Central memory CD8-positive, alpha-beta T cell (primary cell): ENCODE data around the gene PRSS50.
A peak's percentile ranks its signal among the peaks of the same experiment; 100 is the strongest.
"Not testable (repeated sequence)": the region's sequence is repeated elsewhere in the genome, so short reads cannot be mapped to it uniquely, and the experiment has no call there.

Experiments
- ATAC-seq: fragments of 150-1000 bp; cut with Tn5 transposase; replicated peaks from 2 replicates; pipeline ENCODE4 v1.10.0; 2022; ENCODE audit warnings: mild to moderate bottlenecking, moderate FRiP score, moderate number of reproducible peaks; ENCODE audit not compliant: poor library complexity, severe bottlenecking; ENCODE audit errors: extremely low read depth
- DNase-seq, 2 donors: peaks; one replicate each; pipeline ENCODE4 v3.0.0; 2021; ENCODE audit warnings: low spot score in 2 of 2
- H3K27ac Mint-ChIP-seq: one replicate; pipeline ENCODE4 v1.8.0; 2022; ENCODE audit warnings: low read depth, mild to moderate bottlenecking, moderate library complexity, mixed read lengths
- H3K27me3 Mint-ChIP-seq: one replicate; pipeline ENCODE4 v1.8.0; 2022; ENCODE audit warnings: mixed read lengths
- H3K36me3 Mint-ChIP-seq: one replicate; pipeline ENCODE4 v1.8.0; 2022; ENCODE audit warnings: mild to moderate bottlenecking, moderate library complexity, mixed read lengths; ENCODE audit not compliant: insufficient read depth
- H3K4me1 Mint-ChIP-seq: one replicate; pipeline ENCODE4 v1.8.0; 2022; ENCODE audit warnings: mixed read lengths
- H3K4me3 Mint-ChIP-seq: one replicate; pipeline ENCODE4 v1.8.0; 2022; ENCODE audit warnings: mild to moderate bottlenecking, moderate library complexity, mixed read lengths
- H3K9me3 Mint-ChIP-seq: one replicate; pipeline ENCODE4 v1.8.0; 2022; ENCODE audit warnings: mixed read lengths

The PRSS50 gene

GRCh38 chr3:46739565-46739964, 21.9 kb upstream of the PRSS50 start:
- H3K36me3 Mint-ChIP-seq, H3K27ac Mint-ChIP-seq, DNase-seq, H3K4me3 Mint-ChIP-seq, H3K4me1 Mint-ChIP-seq, H3K9me3 Mint-ChIP-seq, ATAC-seq: not testable (repeated sequence)
- H3K27me3 Mint-ChIP-seq, result peaks cover 40% of the 10 kb centered on the region

DNA sequence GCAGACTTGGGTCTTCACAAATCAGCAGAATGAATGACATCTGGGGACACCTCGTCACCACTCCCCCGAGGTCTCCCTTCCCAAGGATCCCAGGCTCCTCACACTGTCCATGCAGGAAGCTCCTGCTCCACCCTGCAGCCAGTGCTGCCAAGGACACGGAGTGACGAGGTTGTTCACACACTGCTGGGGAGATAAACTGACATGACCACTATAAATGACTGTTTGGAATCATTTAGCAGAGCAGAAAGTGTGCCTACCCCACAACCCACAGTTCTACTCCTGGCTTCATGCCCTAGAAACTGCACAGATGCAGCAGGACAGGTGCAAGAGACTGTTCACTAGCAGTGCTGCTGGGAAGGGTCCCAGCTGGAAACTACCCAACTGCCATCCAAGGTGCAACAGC, 19.7 kb upstream of the PRSS50 start:
- Mint-ChIP-seq H3K4me1 (no peaks in the 10 kb centered on the region), H3K36me3 (no peaks in the 10 kb centered on the region), H3K4me3 (no peak overlapping the region), H3K9me3 (no peaks in the 10 kb centered on the region), H3K27me3 (peaks cover 52% of the 10 kb centered on the region), H3K27ac (no peak overlapping the region)
- no peak for ATAC-seq
- no peak for DNase-seq

- Mint-ChIP-seq H3K27me3 (peaks cover 57% of the 10 kb centered on the region), H3K4me3 (no peak overlapping the region), H3K36me3 (no peaks in the 10 kb centered on the region), H3K27ac (no peak overlapping the region), H3K4me1 (no peaks in the 10 kb centered on the region), H3K9me3 (no peaks in the 10 kb centered on the region)
- no peak for ATAC-seq
- DNase-seq, result peak in 1 of 2 donors; percentile 8
Measured at GRCh38 chr3:46736006-46736872, 18.6 kb upstream of the PRSS50 start.

GRCh38 chr3:46734773-46735172, 17.1 kb upstream of the PRSS50 start:
- ATAC-seq (no peak), DNase-seq (no peak)
- Mint-ChIP-seq H3K9me3 (no peaks in the 10 kb centered on the region), H3K4me1 (no peaks in the 10 kb centered on the region), H3K4me3 (no peak overlapping the region), H3K36me3 (no peaks in the 10 kb centered on the region), H3K27me3 (peaks cover 57% of the 10 kb centered on the region), H3K27ac (no peak overlapping the region)

GRCh38 chr3:46733026-46733800, 15.5 kb upstream of the PRSS50 start:
- no peak for DNase-seq
- Mint-ChIP-seq H3K27ac (no peak overlapping the region), H3K36me3 (no peaks in the 10 kb centered on the region), H3K9me3 (no peaks in the 10 kb centered on the region), H3K27me3 (peaks cover 67% of the 10 kb centered on the region), H3K4me3 (no peak overlapping the region), H3K4me1 (no peaks in the 10 kb centered on the region)
- ATAC-seq, result no peak

DNA sequence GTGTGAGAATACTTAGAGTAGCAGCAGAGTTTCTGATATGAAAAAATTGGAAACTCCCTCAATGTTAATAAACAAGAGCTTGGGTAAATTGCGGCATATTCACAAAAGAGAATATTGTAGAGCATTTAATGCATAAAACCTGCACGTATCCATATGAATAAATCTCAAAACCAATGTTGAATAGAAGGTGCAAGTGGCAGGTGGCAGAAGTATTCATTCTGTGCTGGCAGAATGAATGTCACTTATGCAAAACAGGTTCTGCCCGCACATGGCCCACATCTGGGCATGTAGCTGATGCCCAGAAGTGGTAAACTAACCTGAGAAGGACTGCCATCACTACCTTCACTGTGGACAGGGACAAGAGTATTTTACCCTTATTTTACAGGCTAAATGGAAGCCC, 14.1 kb upstream of the PRSS50 start:
- DNase-seq (no peak), ATAC-seq (no peak)
- H3K4me1 Mint-ChIP-seq, result no peaks in the 10 kb centered on the region
- H3K27me3 Mint-ChIP-seq, result peaks cover 64% of the 10 kb centered on the region
- H3K36me3 Mint-ChIP-seq, result no peaks in the 10 kb centered on the region
- no peak overlapping the region for H3K27ac Mint-ChIP-seq
- no peak overlapping the region for H3K4me3 Mint-ChIP-seq
- H3K9me3 Mint-ChIP-seq, result no peaks in the 10 kb centered on the region

DNA sequence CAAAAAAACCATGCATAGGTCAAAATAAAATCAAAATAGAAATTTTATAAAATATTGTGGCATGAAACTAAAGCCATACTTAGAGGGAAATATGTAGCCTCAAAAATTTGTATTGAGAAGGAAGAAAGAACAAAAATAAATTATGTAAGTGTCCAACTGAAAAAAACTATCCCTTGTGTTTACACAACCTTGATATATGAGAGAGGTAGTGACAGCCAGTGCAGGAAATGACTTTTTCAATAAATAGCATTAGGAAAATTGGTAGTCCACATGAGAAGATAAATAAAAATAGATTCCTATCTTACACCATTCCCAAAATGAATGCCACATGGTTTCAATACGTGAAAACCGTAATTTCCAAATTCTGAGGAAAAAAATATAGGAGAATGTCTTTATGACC, 13.2 kb upstream of the PRSS50 start:
- no peak for DNase-seq
- H3K4me3 Mint-ChIP-seq, result no peak overlapping the region
- peaks cover 65% of the 10 kb centered on the region for H3K27me3 Mint-ChIP-seq
- ATAC-seq, result no peak
- H3K36me3 Mint-ChIP-seq, result no peaks in the 10 kb centered on the region
- no peak overlapping the region for H3K27ac Mint-ChIP-seq
- H3K4me1 Mint-ChIP-seq, result no peaks in the 10 kb centered on the region
- no peaks in the 10 kb centered on the region for H3K9me3 Mint-ChIP-seq

GRCh38 chr3:46729038-46729437, 11.4 kb upstream of the PRSS50 start:
- Mint-ChIP-seq H3K4me3 (no peak overlapping the region), H3K27me3 (peaks cover 57% of the 10 kb centered on the region), H3K4me1 (no peaks in the 10 kb centered on the region), H3K9me3 (no peaks in the 10 kb centered on the region), H3K27ac (no peak overlapping the region), H3K36me3 (no peaks in the 10 kb centered on the region)
- ATAC-seq (no peak), DNase-seq (peak in 1 of 2 donors; percentile 4)

GRCh38 chr3:46725621-46726314, 8.1 kb upstream of the PRSS50 start:
- Mint-ChIP-seq H3K36me3 (no peaks in the 10 kb centered on the region), H3K9me3 (no peaks in the 10 kb centered on the region), H3K4me3 (no peak overlapping the region), H3K4me1 (no peaks in the 10 kb centered on the region), H3K27me3 (peaks cover 34% of the 10 kb centered on the region), H3K27ac (no peak overlapping the region)
- DNase-seq, result no peak
- no peak for ATAC-seq

- H3K27me3 Mint-ChIP-seq, result peaks cover 40% of the 10 kb centered on the region
- ATAC-seq (no peak), DNase-seq (no peak)
- no peaks in the 10 kb centered on the region for H3K36me3 Mint-ChIP-seq
- H3K27ac Mint-ChIP-seq, result peak overlapping the region; percentile 12
- H3K9me3 Mint-ChIP-seq, result no peaks in the 10 kb centered on the region
- no peaks in the 10 kb centered on the region for H3K4me1 Mint-ChIP-seq
- no peak overlapping the region for H3K4me3 Mint-ChIP-seq
Measured at GRCh38 chr3:46724424-46724823, 6.8 kb upstream of the PRSS50 start.

DNA sequence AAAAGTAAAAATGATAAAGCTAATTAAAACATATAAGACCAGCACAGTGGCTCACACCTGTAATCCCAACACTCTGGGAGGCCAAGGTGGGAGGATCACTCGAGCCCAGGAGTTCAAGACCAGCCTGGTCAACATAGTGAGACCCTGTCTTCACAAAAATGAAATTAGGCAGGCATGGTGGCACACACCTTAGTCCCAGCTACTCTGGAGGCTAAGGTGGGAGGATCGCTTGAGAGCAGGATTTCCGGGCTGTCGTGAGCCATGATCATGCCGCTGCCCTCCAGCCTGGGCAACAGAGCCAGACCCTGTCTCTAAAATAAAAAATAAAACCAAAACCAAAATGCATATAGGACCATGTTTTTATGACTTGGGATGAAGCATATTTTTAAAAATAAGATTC, 4.8 kb upstream of the PRSS50 start:
- Mint-ChIP-seq H3K4me1 (no peaks in the 10 kb centered on the region), H3K27ac (no peak overlapping the region), H3K9me3 (no peaks in the 10 kb centered on the region), H3K4me3 (no peak overlapping the region), H3K27me3 (peaks cover 46% of the 10 kb centered on the region), H3K36me3 (no peaks in the 10 kb centered on the region)
- DNase-seq (no peak), ATAC-seq (no peak)

DNA sequence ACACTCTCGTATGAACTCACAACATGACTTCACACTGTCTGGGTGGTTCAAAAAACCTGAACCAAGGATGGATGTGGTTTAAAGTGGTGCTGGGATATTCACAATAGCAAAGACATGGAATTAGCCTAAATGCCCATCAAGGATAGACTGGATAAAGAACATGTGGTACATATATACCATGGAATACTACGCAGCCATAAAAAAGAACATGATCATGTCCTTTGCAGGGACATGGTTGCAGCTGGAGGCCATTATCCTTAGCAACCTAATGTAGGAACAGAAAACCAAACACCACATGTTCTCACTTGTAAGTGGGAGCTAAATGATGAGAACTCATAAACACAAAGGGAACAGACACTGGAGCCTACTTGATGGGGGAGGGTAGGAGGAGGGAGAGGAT, 3.3 kb upstream of the PRSS50 start:
- Mint-ChIP-seq H3K4me3 (no peak overlapping the region), H3K36me3 (no peaks in the 10 kb centered on the region), H3K9me3 (no peaks in the 10 kb centered on the region), H3K27me3 (peaks cover 34% of the 10 kb centered on the region), H3K27ac (no peak overlapping the region), H3K4me1 (no peaks in the 10 kb centered on the region)
- DNase-seq (no peak), ATAC-seq (no peak)
